HUDEP-2 (cell line): ENCODE data around the gene YTHDF1.
"Not testable (repeated sequence)": the region's sequence is repeated elsewhere in the genome, so short reads cannot be mapped to it uniquely, and the experiment has no call there.

Experiments used
- DNase-seq, 76 experiments: peaks; one replicate each; lab custom pipeline; 2025; ENCODE audit not compliant: unreplicated experiment in 76 of 76; lab: John Stamatoyannopoulos, UW

The YTHDF1 gene

GRCh38 chr20:63230800-63231268 is 14.9 kb upstream of the YTHDF1 start:
- DNase-seq = peak in 17 of 76 experiments; percentile 2 to 55 (median 18)

- DNase-seq = no peak
These were observed 12.9 kb upstream of the YTHDF1 start for GRCh38 chr20:63228806-63229205.

- DNase-seq = no peak
These were observed 11.3 kb upstream of the YTHDF1 start for GRCh38 chr20:63227260-63227659.

- DNase-seq = no peak
These were observed 10.4 kb upstream of the YTHDF1 start for GRCh38 chr20:63226042-63226943.

- no peak for DNase-seq
These were observed 9.1 kb upstream of the YTHDF1 start for GRCh38 chr20:63225082-63225454.

GRCh38 chr20:63224412-63225081 is 8.6 kb upstream of the YTHDF1 start:
- peak in 9 of 76 experiments; percentile 7 to 50 (median 20) for DNase-seq

- DNase-seq = no peak
These were observed 7.9 kb upstream of the YTHDF1 start for GRCh38 chr20:63223826-63224207.

- DNase-seq = peak in 26 of 76 experiments; percentile 2 to 59 (median 22)
These were observed 7.3 kb upstream of the YTHDF1 start for GRCh38 chr20:63223121-63223825.

GRCh38 chr20:63222541-63222940 is 6.6 kb upstream of the YTHDF1 start:
- DNase-seq = no peak

GRCh38 chr20:63221400-63222053 is 5.6 kb upstream of the YTHDF1 start:
- DNase-seq = not testable (repeated sequence)

- no peak for DNase-seq
These were observed 4.9 kb upstream of the YTHDF1 start for GRCh38 chr20:63220696-63221399.

GRCh38 chr20:63219866-63220521 is 4.1 kb upstream of the YTHDF1 start:
- no peak for DNase-seq

- DNase-seq = no peak
These were observed 3.5 kb upstream of the YTHDF1 start for GRCh38 chr20:63219447-63219821.

- no peak for DNase-seq
These were observed 2.9 kb upstream of the YTHDF1 start for GRCh38 chr20:63218701-63219446.

GRCh38 chr20:63217706-63218105 is 1.8 kb upstream of the YTHDF1 start:
- DNase-seq = no peak

- DNase-seq = no peak
These were observed 1.0 kb upstream of the YTHDF1 start for GRCh38 chr20:63216849-63217471.

GRCh38 chr20:63215101-63216040 is 560 bp downstream of the YTHDF1 start:
- DNase-seq = peak in 27 of 76 experiments; percentile 7 to 39 (median 21)
